ENCODE data around the gene CC2D2A. TPM values are rescaled to one million over a fixed set of nuclear protein-coding genes. Genes with fewer than 3 reads are reported as not detected.

Gene CC2D2A
- total and polyA plus RNA-seq, 9 donors: 12.8 to 21.6 (median 16.0) TPM

GRCh38 chr4:15533817-15534216, 64.1 kb downstream of the CC2D2A start:
- Histone ChIP-seq H3K27me3 (ENCODE audit: control insufficient read depth, insufficient read depth, low read length) (no peaks in the 10 kb centered on the region), H3K27ac (ENCODE audit: low read length) (no peak overlapping the region), H3K36me3 (ENCODE audit: control insufficient read depth, insufficient read depth, low read length) (peaks cover 30% of the 10 kb centered on the region), H3K4me3 (ENCODE audit: low read length) (no peak overlapping the region), H3K9me3 (replicated peaks; ENCODE audit: control insufficient read depth, low read depth, low read length) (no peaks in the 10 kb centered on the region), H3K4me1 (ENCODE audit: control insufficient read depth, insufficient read depth, low read length) (no peaks in the 10 kb centered on the region)
- no peak for DNase-seq
- WGBS (ENCODE audit: insufficient coverage): no CpG with 5 or more reads among the region's 2 CpGs

- WGBS (ENCODE audit: insufficient coverage): 95% methylated on average over 4 of the region's 6 CpGs
- H3K4me3 ChIP-seq (ENCODE audit: low read length): no peak overlapping the region
Measured at GRCh38 chr4:15535599-15535998, 65.9 kb downstream of the CC2D2A start.

GRCh38 chr4:15536552-15537499, 67.1 kb downstream of the CC2D2A start:
- H3K9me3 ChIP-seq (replicated peaks; ENCODE audit: control insufficient read depth, low read depth, low read length): no peaks in the 10 kb centered on the region
- H3K4me1 ChIP-seq (ENCODE audit: control insufficient read depth, insufficient read depth, low read length): no peaks in the 10 kb centered on the region
- WGBS (ENCODE audit: insufficient coverage): 72% methylated on average over 5 of the region's 7 CpGs
- H3K36me3 ChIP-seq (ENCODE audit: control insufficient read depth, insufficient read depth, low read length): peaks cover 30% of the 10 kb centered on the region
- H3K27ac ChIP-seq (ENCODE audit: low read length): peak overlapping the region; percentile 24
- H3K4me3 ChIP-seq (ENCODE audit: low read length): no peak overlapping the region
- peak; percentile 20 for DNase-seq
- no peaks in the 10 kb centered on the region for H3K27me3 ChIP-seq (ENCODE audit: control insufficient read depth, insufficient read depth, low read length)

More at GRCh38 chr4:15535599-15535998, 65.9 kb downstream of the CC2D2A start:
- Histone ChIP-seq H3K9me3 (replicated peaks; ENCODE audit: control insufficient read depth, low read depth, low read length) (no peaks in the 10 kb centered on the region), H3K27me3 (ENCODE audit: control insufficient read depth, insufficient read depth, low read length) (no peaks in the 10 kb centered on the region), H3K4me1 (ENCODE audit: control insufficient read depth, insufficient read depth, low read length) (no peaks in the 10 kb centered on the region), H3K36me3 (ENCODE audit: control insufficient read depth, insufficient read depth, low read length) (peaks cover 28% of the 10 kb centered on the region), H3K27ac (ENCODE audit: low read length) (no peak overlapping the region)
- no peak for DNase-seq

GRCh38 chr4:15541941-15542340, 72.3 kb downstream of the CC2D2A start:
- no peak overlapping the region for H3K27ac ChIP-seq (ENCODE audit: low read length)
- no peak for DNase-seq
- WGBS (ENCODE audit: insufficient coverage): 100% methylated on average over 3 of the region's 5 CpGs
- H3K4me1 ChIP-seq (ENCODE audit: control insufficient read depth, insufficient read depth, low read length): no peaks in the 10 kb centered on the region
- H3K36me3 ChIP-seq (ENCODE audit: control insufficient read depth, insufficient read depth, low read length): peaks cover 47% of the 10 kb centered on the region
- no peaks in the 10 kb centered on the region for H3K27me3 ChIP-seq (ENCODE audit: control insufficient read depth, insufficient read depth, low read length)
- no peaks in the 10 kb centered on the region for H3K9me3 ChIP-seq (replicated peaks; ENCODE audit: control insufficient read depth, low read depth, low read length)
- no peak overlapping the region for H3K4me3 ChIP-seq (ENCODE audit: low read length)

- peaks cover 40% of the 10 kb centered on the region for H3K36me3 ChIP-seq (ENCODE audit: control insufficient read depth, insufficient read depth, low read length)
- H3K27ac ChIP-seq (ENCODE audit: low read length): no peak overlapping the region
- WGBS (ENCODE audit: insufficient coverage): 53% methylated on average over 3 of the region's 7 CpGs
- DNase-seq: peak; percentile 10
- no peaks in the 10 kb centered on the region for H3K9me3 ChIP-seq (replicated peaks; ENCODE audit: control insufficient read depth, low read depth, low read length)
- no peak overlapping the region for H3K4me3 ChIP-seq (ENCODE audit: low read length)
- no peaks in the 10 kb centered on the region for H3K27me3 ChIP-seq (ENCODE audit: control insufficient read depth, insufficient read depth, low read length)
- no peaks in the 10 kb centered on the region for H3K4me1 ChIP-seq (ENCODE audit: control insufficient read depth, insufficient read depth, low read length)
Measured at GRCh38 chr4:15542760-15543159, 73.1 kb downstream of the CC2D2A start.

GRCh38 chr4:15543537-15544247, 74.0 kb downstream of the CC2D2A start:
- 64% methylated on average over 5 of the region's 6 CpGs for WGBS (ENCODE audit: insufficient coverage)
- Histone ChIP-seq H3K27me3 (ENCODE audit: control insufficient read depth, insufficient read depth, low read length) (no peaks in the 10 kb centered on the region), H3K4me3 (ENCODE audit: low read length) (no peak overlapping the region), H3K36me3 (ENCODE audit: control insufficient read depth, insufficient read depth, low read length) (peaks cover 32% of the 10 kb centered on the region), H3K27ac (ENCODE audit: low read length) (no peak overlapping the region), H3K4me1 (ENCODE audit: control insufficient read depth, insufficient read depth, low read length) (no peaks in the 10 kb centered on the region), H3K9me3 (replicated peaks; ENCODE audit: control insufficient read depth, low read depth, low read length) (no peaks in the 10 kb centered on the region)
- DNase-seq: no peak

- no peaks in the 10 kb centered on the region for H3K27me3 ChIP-seq (ENCODE audit: control insufficient read depth, insufficient read depth, low read length)
- no peak for DNase-seq
- peaks cover 30% of the 10 kb centered on the region for H3K36me3 ChIP-seq (ENCODE audit: control insufficient read depth, insufficient read depth, low read length)
- no peaks in the 10 kb centered on the region for H3K4me1 ChIP-seq (ENCODE audit: control insufficient read depth, insufficient read depth, low read length)
- H3K4me3 ChIP-seq (ENCODE audit: low read length): no peak overlapping the region
- no CpG with 5 or more reads among the region's 1 CpG for WGBS (ENCODE audit: insufficient coverage)
- H3K9me3 ChIP-seq (replicated peaks; ENCODE audit: control insufficient read depth, low read depth, low read length): no peaks in the 10 kb centered on the region
- H3K27ac ChIP-seq (ENCODE audit: low read length): no peak overlapping the region
Measured at GRCh38 chr4:15544248-15544729, 74.6 kb downstream of the CC2D2A start.

GRCh38 chr4:15545371-15545770, 75.7 kb downstream of the CC2D2A start:
- no peaks in the 10 kb centered on the region for H3K27me3 ChIP-seq (ENCODE audit: control insufficient read depth, insufficient read depth, low read length)
- no peaks in the 10 kb centered on the region for H3K9me3 ChIP-seq (replicated peaks; ENCODE audit: control insufficient read depth, low read depth, low read length)
- peaks cover 30% of the 10 kb centered on the region for H3K36me3 ChIP-seq (ENCODE audit: control insufficient read depth, insufficient read depth, low read length)
- 100% methylated on average over 1 of the region's 2 CpGs for WGBS (ENCODE audit: insufficient coverage)
- H3K4me1 ChIP-seq (ENCODE audit: control insufficient read depth, insufficient read depth, low read length): no peaks in the 10 kb centered on the region
- no peak overlapping the region for H3K4me3 ChIP-seq (ENCODE audit: low read length)
- no peak for DNase-seq
- H3K27ac ChIP-seq (ENCODE audit: low read length): no peak overlapping the region

GRCh38 chr4:15547392-15547791, 77.7 kb downstream of the CC2D2A start:
- no peak for DNase-seq
- no peak overlapping the region for H3K4me3 ChIP-seq (ENCODE audit: low read length)
- 77% methylated on average over 2 of the region's 3 CpGs for WGBS (ENCODE audit: insufficient coverage)
- H3K36me3 ChIP-seq (ENCODE audit: control insufficient read depth, insufficient read depth, low read length): peaks cover 14% of the 10 kb centered on the region
- no peaks in the 10 kb centered on the region for H3K27me3 ChIP-seq (ENCODE audit: control insufficient read depth, insufficient read depth, low read length)
- no peaks in the 10 kb centered on the region for H3K4me1 ChIP-seq (ENCODE audit: control insufficient read depth, insufficient read depth, low read length)
- no peaks in the 10 kb centered on the region for H3K9me3 ChIP-seq (replicated peaks; ENCODE audit: control insufficient read depth, low read depth, low read length)
- H3K27ac ChIP-seq (ENCODE audit: low read length): no peak overlapping the region

- WGBS (ENCODE audit: insufficient coverage): 88% methylated on average over 1 of the region's 3 CpGs
- H3K27me3 ChIP-seq (ENCODE audit: control insufficient read depth, insufficient read depth, low read length): no peaks in the 10 kb centered on the region
- no peak overlapping the region for H3K4me3 ChIP-seq (ENCODE audit: low read length)
- H3K36me3 ChIP-seq (ENCODE audit: control insufficient read depth, insufficient read depth, low read length): peaks cover 17% of the 10 kb centered on the region
- no peaks in the 10 kb centered on the region for H3K9me3 ChIP-seq (replicated peaks; ENCODE audit: control insufficient read depth, low read depth, low read length)
- H3K27ac ChIP-seq (ENCODE audit: low read length): no peak overlapping the region
- DNase-seq: no peak
- H3K4me1 ChIP-seq (ENCODE audit: control insufficient read depth, insufficient read depth, low read length): no peaks in the 10 kb centered on the region
Measured at GRCh38 chr4:15550491-15550890, 80.8 kb downstream of the CC2D2A start.

Measured in muscle of leg (tissue), 11 donors.